HG03558 (cell line): ENCODE results near the gene SERPINA4.

Source experiments
- ATAC-seq: cut with Tn5 transposase; IDR thresholded peaks from one replicate; pipeline ENCODE4 v1.9.1; 2021; ENCODE audit warnings: moderate number of reproducible peaks; ENCODE audit not compliant: unreplicated experiment; ENCODE audit errors: extremely low read depth

Gene SERPINA4

GRCh38 chr14:94560751-94561655 is at the start of gene SERPINA4:
TSS of gene SERPINA4 (plus strand) at chr14:94561442. CDS start at chr14:94563483, 2,041 bp downstream.
- no peak for ATAC-seq

- no peak for ATAC-seq
Measured at GRCh38 chr14:94514351-94514750, 46.9 kb upstream of the SERPINA4 start.

GRCh38 chr14:94515426-94515825 is 45.8 kb upstream of the SERPINA4 start:
- no peak for ATAC-seq

- ATAC-seq: no peak
Measured at GRCh38 chr14:94515856-94516255, 45.4 kb upstream of the SERPINA4 start.

GRCh38 chr14:94517248-94517640 is 44.0 kb upstream of the SERPINA4 start:
- ATAC-seq: no peak

- ATAC-seq: no peak
Measured at GRCh38 chr14:94517641-94518257, 43.5 kb upstream of the SERPINA4 start.

GRCh38 chr14:94521375-94522114 is 39.7 kb upstream of the SERPINA4 start:
- ATAC-seq: no peak

GRCh38 chr14:94522115-94522724 is 39.0 kb upstream of the SERPINA4 start:
- ATAC-seq: no peak

GRCh38 chr14:94523265-94523664 is 38.0 kb upstream of the SERPINA4 start:
- ATAC-seq: no peak

GRCh38 chr14:94524093-94524492 is 37.1 kb upstream of the SERPINA4 start:
- no peak for ATAC-seq

GRCh38 chr14:94531187-94531586 is 30.1 kb upstream of the SERPINA4 start:
- no peak for ATAC-seq

- no peak for ATAC-seq
Measured at GRCh38 chr14:94532447-94532846, 28.8 kb upstream of the SERPINA4 start.

GRCh38 chr14:94535506-94535905 is 25.7 kb upstream of the SERPINA4 start:
- ATAC-seq: no peak

- ATAC-seq: no peak
Measured at GRCh38 chr14:94536836-94537235, 24.4 kb upstream of the SERPINA4 start.

GRCh38 chr14:94538070-94538740 is 23.0 kb upstream of the SERPINA4 start:
- no peak for ATAC-seq

GRCh38 chr14:94539181-94539580 is 22.1 kb upstream of the SERPINA4 start:
- ATAC-seq: no peak

GRCh38 chr14:94540031-94540794 is 21.0 kb upstream of the SERPINA4 start:
- no peak for ATAC-seq

GRCh38 chr14:94541234-94541975 is 19.8 kb upstream of the SERPINA4 start:
- ATAC-seq: no peak
